Ovary (tissue), 3 donors: ENCODE measurements around the gene LIMS1.

Experiments used
- CTCF ChIP-seq, 3 donors: fragments of 450-650 bp in 2 of 3; fragments of 200-600 bp in 1 of 3; IDR thresholded peaks; one replicate each; pipeline versions ENCODE4 v1.5.1 to v1.8.0; 2016 to 2022; ENCODE audit warnings: antibody characterized with exemption in 3 of 3, mild to moderate bottlenecking in 1 of 3
- POLR2A ChIP-seq: fragments of 450-650 bp; IDR thresholded peaks from one replicate; pipeline ENCODE4 v1.6.1; 2017; ENCODE audit warnings: antibody characterized with exemption, mild to moderate bottlenecking, moderate library complexity
- donor health status: DM: no; HTN: no; CAD: no.

GRCh38 chr2:108485253-108485652 lies 49.0 kb upstream of the LIMS1 start:
- TF ChIP-seq CTCF (IDR thresholded peaks at IDR 0.05) (no peak), POLR2A (no peak)
